PC-9 (cell line): ENCODE results near the gene FBXW7. TPM values are rescaled to one million over a fixed set of nuclear protein-coding genes. Genes with fewer than 3 reads are reported as not detected.

Experiments used
- BruUV-seq: library from RNA; stranded (reverse); fragments of 400-500 nt; replicated peaks from 2 replicates; lab custom pipeline; 2021; lab: Mats Ljungman, UMichigan
- CTCF ChIA-PET: fragments of 300-600 bp; sonication (Branson Sonifier 250); formaldehyde crosslinking; loops from one replicate; lab custom pipeline; 2022; ENCODE audit warnings: antibody characterized with exemption; lab: Charles Lee
- POLR2A ChIA-PET: fragments of 300-600 bp; sonication (Branson Sonifier 250); formaldehyde crosslinking; loops from one replicate; lab custom pipeline; 2022; ENCODE audit warnings: antibody characterized with exemption; ENCODE audit not compliant: unreplicated experiment; lab: Charles Lee
- DNase-seq, 2 experiments: peaks; one replicate each; pipeline versions ENCODE4 v3.0.0 to v3.0.0-alpha.2; 2015 to 2022; ENCODE audit warnings: mixed read lengths in 1 of 2
- H2AFZ ChIP-seq: fragments of 200-600 bp; sonication (generic); 2 replicates; pipeline ENCODE4 v1.8.1; 2017; ENCODE audit warnings: antibody characterized with exemption
- H3F3A ChIP-seq: fragments of 200-600 bp; sonication (generic); 2 replicates; pipeline ENCODE4 v1.8.1; 2017; ENCODE audit warnings: antibody characterized with exemption, mild to moderate bottlenecking, low read depth; ENCODE audit not compliant: insufficient read depth
- H3K27ac ChIP-seq: fragments of 200-600 bp; sonication (generic); 2 replicates; pipeline ENCODE4 v1.6.1; 2016; ENCODE audit warnings: mixed run types
- H3K27me3 ChIP-seq: fragments of 200-600 bp; sonication (generic); 2 replicates; pipeline ENCODE4 v1.6.1; 2016; ENCODE audit warnings: low read depth, mixed run types; ENCODE audit not compliant: insufficient read depth
- H3K36me3 ChIP-seq: fragments of 200-600 bp; sonication (generic); 2 replicates; pipeline ENCODE4 v1.6.1; 2016; ENCODE audit warnings: low read depth, mixed run types
- H3K4me1 ChIP-seq: fragments of 200-600 bp; sonication (generic); replicated peaks from 2 replicates; pipeline ENCODE4 v1.6.1; 2016; ENCODE audit warnings: mixed run types; ENCODE audit not compliant: insufficient read depth
- H3K4me2 ChIP-seq: fragments of 200-600 bp; sonication (generic); 2 replicates; pipeline ENCODE4 v1.6.1; 2017; ENCODE audit warnings: mixed run types
- H3K4me3 ChIP-seq: fragments of 200-600 bp; sonication (generic); 2 replicates; pipeline ENCODE4 v1.6.1; 2016; ENCODE audit warnings: mixed run types
- H3K79me2 ChIP-seq: fragments of 200-600 bp; sonication (generic); 2 replicates; pipeline ENCODE4 v1.6.1; 2017; ENCODE audit warnings: low read depth, mixed run types
- H3K9me2 ChIP-seq: fragments of 200-600 bp; sonication (generic); 2 replicates; pipeline ENCODE4 v1.8.1; 2017; ENCODE audit warnings: mild to moderate bottlenecking; ENCODE audit not compliant: insufficient read depth
- H3K9me3 ChIP-seq: fragments of 200-600 bp; sonication (generic); 2 replicates; pipeline ENCODE4 v1.8.1; 2016; ENCODE audit warnings: low read depth; ENCODE audit not compliant: insufficient read depth
- H4K20me1 ChIP-seq: fragments of 200-600 bp; sonication (generic); 2 replicates; pipeline ENCODE4 v1.8.1; 2017; ENCODE audit not compliant: insufficient read depth
- CTCF ChIP-seq: fragments of 200-600 bp; sonication (generic); conservative IDR thresholded peaks from 2 replicates; pipeline ENCODE4 v1.6.1; 2017; ENCODE audit warnings: mixed run types, antibody characterized with exemption, mild to moderate bottlenecking, moderate library complexity
- EZH2 ChIP-seq: fragments of 200-600 bp; sonication (generic); IDR thresholded peaks from 2 replicates; pipeline ENCODE4 v1.8.0; 2017; ENCODE audit warnings: antibody characterized with exemption, low read depth
- intact Hi-C: fragments of 100-400 bp; cut with micrococcal nuclease; formaldehyde crosslinking; loops from one replicate; pipeline ENCODE4 v1.10.0; 2022; ENCODE audit not compliant: unreplicated experiment
- total RNA-seq: library from RNA; stranded (reverse); gene quantifications from 2 replicates; pipeline ENCODE4 v1.2.3, GENCODE V29; 2021

FBXW7 gene
- total RNA-seq, 1 experiment from 2014 or later: 30.2 TPM

GRCh38 chr4:152321923-152322322 lies 214.0 kb downstream of the FBXW7 start:
- no TSS peak for BruUV-seq
- H3K4me2 ChIP-seq: no peak overlapping the region
- CTCF ChIA-PET: no interaction called here
- H3K79me2 ChIP-seq: no peaks in the 10 kb centered on the region
- H3K9me3 ChIP-seq: no peaks in the 10 kb centered on the region
- no peaks in the 10 kb centered on the region; the same call in 1 of the 2 replicates for H3K36me3 ChIP-seq
- H3K4me1 ChIP-seq: peaks cover 14% of the 10 kb centered on the region; the same call in 1 of the 2 replicates
- no peak for TF ChIP-seq EZH2
- TF ChIP-seq CTCF: no peak
- intact Hi-C loops: no loop called here
- H3K27me3 ChIP-seq: no peaks in the 10 kb centered on the region
- no peaks in the 10 kb centered on the region for H3K9me2 ChIP-seq
- H2AFZ ChIP-seq: no peak overlapping the region
- H3F3A ChIP-seq: no peaks in the 10 kb centered on the region
- H3K27ac ChIP-seq: no peak overlapping the region
- H3K4me3 ChIP-seq: no peak overlapping the region
- POLR2A ChIA-PET: no interaction called here
- H4K20me1 ChIP-seq: no peaks in the 10 kb centered on the region
- DNase-seq: no peak

- Histone ChIP-seq H3K79me2 (no peaks in the 10 kb centered on the region), H3K36me3 (no peaks in the 10 kb centered on the region; the same call in 1 of the 2 replicates), H3K27ac (no peak overlapping the region), H3K4me3 (no peak overlapping the region), H4K20me1 (no peaks in the 10 kb centered on the region), H3K4me2 (no peak overlapping the region), H3K9me2 (no peaks in the 10 kb centered on the region), H3F3A (no peaks in the 10 kb centered on the region), H3K4me1 (peaks cover 11% of the 10 kb centered on the region; the same call in 1 of the 2 replicates), H3K27me3 (no peaks in the 10 kb centered on the region), H3K9me3 (no peaks in the 10 kb centered on the region), H2AFZ (no peak overlapping the region)
- BruUV-seq: no TSS peak
- POLR2A ChIA-PET: no interaction called here
- DNase-seq: no peak
- intact Hi-C loops: no loop called here
- TF ChIP-seq CTCF (no peak), EZH2 (no peak)
- CTCF ChIA-PET: no interaction called here
Measured at GRCh38 chr4:152321398-152321797, 214.5 kb downstream of the FBXW7 start.

GRCh38 chr4:152316969-152317368 lies 218.9 kb downstream of the FBXW7 start:
- Histone ChIP-seq H2AFZ (no peak overlapping the region), H3K9me2 (no peaks in the 10 kb centered on the region), H4K20me1 (no peaks in the 10 kb centered on the region), H3K4me1 (no peaks in the 10 kb centered on the region), H3K79me2 (no peaks in the 10 kb centered on the region), H3K4me2 (no peak overlapping the region), H3K36me3 (no peaks in the 10 kb centered on the region), H3K27me3 (no peaks in the 10 kb centered on the region), H3K27ac (no peak overlapping the region), H3F3A (no peaks in the 10 kb centered on the region), H3K9me3 (no peaks in the 10 kb centered on the region), H3K4me3 (no peak overlapping the region)
- TF ChIP-seq EZH2 (no peak), CTCF (no peak)
- intact Hi-C loops: no loop called here
- DNase-seq: no peak
- POLR2A ChIA-PET: interaction anchor here (0.7 kb wide), 1 partner anchor 908 kb away, joined by 7 read pairs; no protein-coding TSS in a partner anchor
- BruUV-seq: no TSS peak
- CTCF ChIA-PET: no interaction called here
